CD14-positive monocyte (primary cell): Measurements from ENCODE around the gene FNDC11. TPM values are rescaled to one million over a fixed set of nuclear protein-coding genes. Genes with fewer than 3 reads are reported as not detected.

Experiments used
- DNase-seq, 3 donors: peaks; one replicate each; pipeline ENCODE4 v3.0.0-alpha.2; 2011 to 2022
- H2AFZ ChIP-seq: 2 replicates; pipeline ENCODE4 v1.6.0; 2012; ENCODE audit warnings: mild to moderate bottlenecking, low read depth, low read length, inconsistent platforms; ENCODE audit not compliant: insufficient read depth, poor library complexity, severe bottlenecking
- H3K27ac ChIP-seq, 2 donors: 1 replicate in 1 of 2; 2 replicates in 1 of 2; pipeline ENCODE4 v1.5.1; 2012 to 2013; ENCODE audit warnings: low read length in 2 of 2, control low read depth in 1 of 2, inconsistent platforms in 1 of 2, low read depth in 1 of 2, mild to moderate bottlenecking in 1 of 2
- H3K27me3 ChIP-seq, 2 donors: one replicate each; pipeline versions ENCODE4 v1.6.0 to v1.6.1; 2011 to 2013; ENCODE audit warnings: low read length in 2 of 2; ENCODE audit not compliant: control insufficient read depth in 2 of 2, insufficient read depth in 2 of 2
- H3K36me3 ChIP-seq, 2 donors: replicated peaks in 1 of 2; 1 replicate in 1 of 2; 2 replicates in 1 of 2; pipeline versions ENCODE4 v1.5.1 to v1.6.1; 2012 to 2013; ENCODE audit warnings: low read length in 2 of 2, control low read depth in 1 of 2, inconsistent platforms in 1 of 2, mild to moderate bottlenecking in 1 of 2; ENCODE audit not compliant: insufficient read depth in 2 of 2, control insufficient read depth in 1 of 2
- H3K4me1 ChIP-seq, 2 donors: 1 replicate in 1 of 2; 2 replicates in 1 of 2; pipeline versions ENCODE4 v1.5.1 to v1.6.1; 2012 to 2013; ENCODE audit warnings: low read length in 2 of 2, control low read depth in 1 of 2, inconsistent platforms in 1 of 2, mild to moderate bottlenecking in 1 of 2, moderate library complexity in 1 of 2; ENCODE audit not compliant: insufficient read depth in 2 of 2, control insufficient read depth in 1 of 2
- H3K4me2 ChIP-seq: replicated peaks from 2 replicates; pipeline ENCODE3; 2012; ENCODE audit warnings: low read length, moderate library complexity, mild to moderate bottlenecking; ENCODE audit not compliant: poor library complexity, severe bottlenecking; ENCODE audit errors: extremely low read depth
- H3K4me3 ChIP-seq, 3 experiments: fragments of 200-600 bp in 1 of 3; sonication (generic) in 1 of 3; replicated peaks in 1 of 3; 1 replicate in 2 of 3; 2 replicates in 1 of 3; pipeline ENCODE4 v1.5.1; 2011 to 2013; ENCODE audit warnings: low read length in 3 of 3, mild to moderate bottlenecking in 3 of 3, control low read depth in 2 of 3, low read depth in 2 of 3, inconsistent platforms in 1 of 3, moderate library complexity in 1 of 3
- H3K79me2 ChIP-seq: 2 replicates; pipeline ENCODE4 v1.6.0; 2012; ENCODE audit warnings: mild to moderate bottlenecking, control low read depth, inconsistent platforms, low read length, moderate library complexity; ENCODE audit not compliant: insufficient read depth
- H3K9ac ChIP-seq: 2 replicates; pipeline ENCODE4 v1.6.0; 2017; ENCODE audit warnings: low read length, mild to moderate bottlenecking; ENCODE audit not compliant: insufficient read depth, poor library complexity, severe bottlenecking
- H3K9me3 ChIP-seq, 2 donors: replicated peaks in 1 of 2; 1 replicate in 1 of 2; 2 replicates in 1 of 2; pipeline versions ENCODE4 v1.5.1 to v1.6.1; 2012 to 2013; ENCODE audit warnings: low read length in 2 of 2, control low read depth in 1 of 2; ENCODE audit not compliant: control insufficient read depth in 1 of 2, insufficient read depth in 1 of 2
- H4K20me1 ChIP-seq: 2 replicates; pipeline ENCODE4 v1.6.0; 2012; ENCODE audit warnings: mild to moderate bottlenecking, low read length, control low read depth, moderate library complexity; ENCODE audit not compliant: insufficient read depth
- H3K27ac Mint-ChIP-seq, 7 donors: one replicate each; pipeline ENCODE4 v1.8.0; 2020; ENCODE audit warnings: mild to moderate bottlenecking in 7 of 7, mixed read lengths in 7 of 7, moderate library complexity in 6 of 7, inconsistent platforms in 2 of 7
- H3K27me3 Mint-ChIP-seq, 3 donors: one replicate each; pipeline ENCODE4 v1.8.0; 2021 to 2022; ENCODE audit warnings: low read depth in 3 of 3, mild to moderate bottlenecking in 3 of 3, mixed read lengths in 3 of 3, moderate library complexity in 3 of 3, inconsistent platforms in 1 of 3
- H3K36me3 Mint-ChIP-seq, 2 donors: one replicate each; pipeline ENCODE4 v1.8.0; 2020; ENCODE audit warnings: mixed read lengths in 2 of 2, inconsistent platforms in 1 of 2, mild to moderate bottlenecking in 1 of 2
- H3K4me1 Mint-ChIP-seq: one replicate; pipeline ENCODE4 v1.8.0; 2020; ENCODE audit warnings: mild to moderate bottlenecking, mixed read lengths
- H3K4me3 Mint-ChIP-seq, 2 donors: one replicate each; pipeline ENCODE4 v1.8.0; 2020; ENCODE audit warnings: mild to moderate bottlenecking in 2 of 2, mixed read lengths in 2 of 2, moderate library complexity in 1 of 2
- H3K9me3 Mint-ChIP-seq, 7 donors: one replicate each; pipeline ENCODE4 v1.8.0; 2020 to 2022; ENCODE audit warnings: mixed read lengths in 7 of 7, mild to moderate bottlenecking in 6 of 7, moderate library complexity in 6 of 7, inconsistent platforms in 2 of 7
- WGBS: methylation state at CpG from one replicate; pipeline ENCODE4 v1.1.5; 2013; ENCODE audit warnings: missing lambda C conversion rate; ENCODE audit not compliant: insufficient coverage; 5-methylcytosine and 5-hydroxymethylcytosine counted together
- intact Hi-C, 2 donors: fragments of 100-400 bp; cut with micrococcal nuclease; formaldehyde crosslinking; loops; one replicate each; pipeline versions ENCODE4 v1.15.0 to v1.15.1; 2023
- polyA plus RNA-seq, 3 donors: library from polyadenylated mRNA; depleted of rRNA in 1 of 3; unstranded in 2 of 3; stranded (reverse) in 1 of 3; fragments of 300-500 nt in 2 of 3; fragments of >200 nt in 1 of 3; fragmentation: Illumina TruSeq in 2 of 3; gene quantifications; 1 replicate in 2 of 3; 2 replicates in 1 of 3; pipeline ENCODE4 v1.2.3, GENCODE V29; 2012 to 2021
- TF ChIP-seq, protein P1 (sequence below): fragments of 200-600 bp; IDR thresholded peaks from one replicate; pipeline ENCODE4 v1.8.0; 2022; ENCODE audit warnings: antibody characterized with exemption, mild to moderate bottlenecking

FNDC11 gene
- polyA plus RNA-seq, 3 donors = 0.23 TPM; not detected in 2

DNA sequence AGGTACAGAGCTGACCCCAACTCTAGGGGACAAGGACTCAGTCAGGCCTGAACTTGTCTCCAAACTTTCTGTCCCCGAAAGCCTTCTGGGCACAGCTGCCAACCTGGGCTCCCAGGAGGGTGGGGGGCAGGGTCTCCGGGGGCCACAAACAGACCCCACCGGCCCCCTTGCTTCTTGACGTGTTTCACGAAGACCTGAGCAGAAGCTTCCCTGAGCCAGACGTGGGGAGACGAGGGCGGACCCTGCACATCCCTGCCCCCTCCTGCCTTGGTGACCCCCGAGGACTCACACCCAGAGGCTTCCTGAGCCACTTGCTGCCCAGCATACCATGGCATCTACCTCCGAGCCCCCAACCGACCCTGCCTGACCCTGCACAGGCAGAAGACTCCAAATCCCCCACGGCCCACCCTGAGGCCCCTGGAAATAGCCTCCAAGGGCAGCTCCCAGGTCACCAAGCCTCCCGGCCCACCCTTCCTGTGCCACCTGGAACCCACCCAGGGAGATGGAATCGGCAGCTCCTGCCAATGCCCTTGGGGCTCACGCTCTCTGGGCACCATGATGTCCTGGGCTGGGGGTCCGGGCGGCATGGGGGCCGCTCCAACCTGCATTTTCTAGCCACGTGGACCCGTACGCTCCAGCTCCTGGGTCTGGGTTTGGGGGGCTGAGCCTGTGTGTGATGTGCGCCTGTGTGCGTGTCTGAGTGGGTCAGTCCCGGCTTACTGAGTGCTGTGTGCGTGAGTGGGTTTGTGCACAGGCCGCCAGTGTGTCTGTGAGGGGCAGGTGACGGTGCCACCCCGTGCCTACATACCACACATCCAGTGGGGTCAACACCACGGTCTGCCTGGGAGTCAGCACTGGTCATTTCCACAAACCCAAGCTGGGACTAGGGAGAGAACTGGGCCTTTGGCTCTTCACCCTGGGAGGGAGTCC is 14.3 kb upstream of the FNDC11 start:
- Mint-ChIP-seq H3K27me3 (peaks cover 11 to 29% (median 13%) of the 10 kb centered on the region in 3 donors), H3K36me3 (peaks cover 0 to 2% of the 10 kb centered on the region in 2 donors), H3K9me3 (peaks cover 0 to 1% (median 0%) of the 10 kb centered on the region in 7 donors), H3K27ac (no peak overlapping the region), H3K4me1 (peaks cover 16% of the 10 kb centered on the region), H3K4me3 (peak overlapping the region in 1 of 2 donors; percentile 26)
- intact Hi-C loops = loop anchor here (5.0 to 10.0 kb wide), 7 partner anchors 38 to 443 kb away; partner anchors contain the start of genes GMEB2 (in 2 of the 2), ABHD16B (in 1 of the 2), PRPF6 (in 1 of the 2) and TPD52L2 (in 1 of the 2)
- H3K4me1 ChIP-seq = peaks cover 23 to 28% of the 10 kb centered on the region in 2 donors
- TF ChIP-seq, protein P1, sequence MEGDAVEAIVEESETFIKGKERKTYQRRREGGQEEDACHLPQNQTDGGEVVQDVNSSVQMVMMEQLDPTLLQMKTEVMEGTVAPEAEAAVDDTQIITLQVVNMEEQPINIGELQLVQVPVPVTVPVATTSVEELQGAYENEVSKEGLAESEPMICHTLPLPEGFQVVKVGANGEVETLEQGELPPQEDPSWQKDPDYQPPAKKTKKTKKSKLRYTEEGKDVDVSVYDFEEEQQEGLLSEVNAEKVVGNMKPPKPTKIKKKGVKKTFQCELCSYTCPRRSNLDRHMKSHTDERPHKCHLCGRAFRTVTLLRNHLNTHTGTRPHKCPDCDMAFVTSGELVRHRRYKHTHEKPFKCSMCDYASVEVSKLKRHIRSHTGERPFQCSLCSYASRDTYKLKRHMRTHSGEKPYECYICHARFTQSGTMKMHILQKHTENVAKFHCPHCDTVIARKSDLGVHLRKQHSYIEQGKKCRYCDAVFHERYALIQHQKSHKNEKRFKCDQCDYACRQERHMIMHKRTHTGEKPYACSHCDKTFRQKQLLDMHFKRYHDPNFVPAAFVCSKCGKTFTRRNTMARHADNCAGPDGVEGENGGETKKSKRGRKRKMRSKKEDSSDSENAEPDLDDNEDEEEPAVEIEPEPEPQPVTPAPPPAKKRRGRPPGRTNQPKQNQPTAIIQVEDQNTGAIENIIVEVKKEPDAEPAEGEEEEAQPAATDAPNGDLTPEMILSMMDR = no peak
- no peak overlapping the region for H3K4me2 ChIP-seq
- H3K9ac ChIP-seq = no peak overlapping the region
- no peak overlapping the region for H3K4me3 ChIP-seq
- no peak overlapping the region for H2AFZ ChIP-seq
- DNase-seq = no peak
- H3K27me3 ChIP-seq = peaks cover 0 to 21% of the 10 kb centered on the region in 2 donors
- no peaks in the 10 kb centered on the region for H4K20me1 ChIP-seq
- no peaks in the 10 kb centered on the region for H3K36me3 ChIP-seq
- H3K27ac ChIP-seq = no peak overlapping the region
- H3K79me2 ChIP-seq = no peaks in the 10 kb centered on the region
- H3K9me3 ChIP-seq = no peaks in the 10 kb centered on the region
- WGBS = 94% methylated on average over 24 of the region's 29 CpGs

DNA sequence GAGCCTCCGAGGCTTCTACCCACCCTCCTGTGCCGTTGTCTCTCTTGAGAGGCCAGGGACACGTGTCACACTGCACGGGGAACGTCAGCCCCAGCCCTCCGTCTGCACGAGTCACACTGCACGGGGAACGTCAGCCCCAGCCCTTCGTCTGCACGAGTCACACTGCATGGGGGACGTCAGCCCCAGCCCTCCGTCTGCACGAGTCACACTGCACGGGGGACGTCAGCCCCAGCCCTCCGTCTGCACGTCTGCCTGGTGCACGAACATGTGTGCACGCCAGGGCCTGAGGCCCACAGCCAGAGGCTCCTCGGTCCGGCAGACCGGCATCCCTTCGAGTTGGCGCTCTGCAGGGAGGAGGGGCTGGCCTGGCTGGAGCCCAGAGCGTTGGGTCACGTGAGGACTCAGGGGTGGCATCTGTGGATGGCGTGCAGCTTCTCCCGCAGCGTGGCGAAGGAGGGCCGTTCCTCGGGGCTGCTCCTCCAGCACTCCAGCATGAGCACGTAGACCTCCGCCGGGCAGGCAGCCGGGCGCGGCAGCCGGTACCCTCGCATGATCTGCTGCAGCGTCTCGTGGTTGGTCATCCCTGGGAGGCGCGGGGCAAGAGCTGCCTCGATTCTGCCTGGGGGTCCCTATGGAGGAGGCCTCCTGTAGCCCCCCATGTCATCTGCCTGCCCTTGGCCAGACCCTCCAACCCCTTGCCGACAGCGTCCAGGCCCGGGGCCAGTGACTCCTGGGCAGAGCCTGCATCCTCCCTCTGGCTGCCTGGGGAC is 13.4 kb upstream of the FNDC11 start:
- peaks cover 0 to 1% (median 0%) of the 10 kb centered on the region in 7 donors for H3K9me3 Mint-ChIP-seq
- H3K27ac ChIP-seq = no peak overlapping the region
- H4K20me1 ChIP-seq = no peaks in the 10 kb centered on the region
- H3K4me3 ChIP-seq = no peak overlapping the region
- WGBS = 82% methylated on average over 49 of the region's 49 CpGs
- no peak overlapping the region for H3K9ac ChIP-seq
- intact Hi-C loops = no loop called here
- H3K4me3 Mint-ChIP-seq = peak overlapping the region in 1 of 2 donors; percentile 48
- H3K4me1 ChIP-seq = peaks cover 23 to 28% of the 10 kb centered on the region in 2 donors
- H3K36me3 Mint-ChIP-seq = peaks cover 0 to 2% of the 10 kb centered on the region in 2 donors
- H3K27me3 Mint-ChIP-seq = peaks cover 11 to 33% (median 13%) of the 10 kb centered on the region in 3 donors
- H3K79me2 ChIP-seq = no peaks in the 10 kb centered on the region
- no peak overlapping the region for H3K4me2 ChIP-seq
- H3K9me3 ChIP-seq = no peaks in the 10 kb centered on the region
- no peak overlapping the region for H2AFZ ChIP-seq
- H3K4me1 Mint-ChIP-seq = peaks cover 18% of the 10 kb centered on the region
- TF ChIP-seq, protein P1 = no peak
- peaks cover 0 to 29% of the 10 kb centered on the region in 2 donors for H3K27me3 ChIP-seq
- peak in 2 of 3 donors; percentile 24 to 36 for DNase-seq
- H3K27ac Mint-ChIP-seq = no peak overlapping the region
- no peaks in the 10 kb centered on the region for H3K36me3 ChIP-seq
